HepG2 (cell line): ENCODE measurements around the gene CPE. TPM values are rescaled to one million over a fixed set of nuclear protein-coding genes. Genes with fewer than 3 reads are reported as not detected.
A peak's percentile ranks its signal among the peaks of the same experiment; 100 is the strongest.

Experiments used
- ATAC-seq: fragments of 200-7000 bp; cut with Tn5 transposase; 3 replicates; pipeline ENCODE4 v1.9.1; 2020; ENCODE audit warnings: mild to moderate bottlenecking, moderate library complexity
- BruUV-seq: library from RNA; stranded (reverse); fragments of 400-500 nt; replicated peaks from 2 replicates; lab custom pipeline; 2021; lab: Mats Ljungman, UMichigan
- CTCF ChIA-PET: fragments of 300-600 bp; formaldehyde crosslinking; extraction: SDS; loops from one replicate; lab custom pipeline; 2021; ENCODE audit warnings: low total read pairs, inconsistent platforms, low intra/inter-chr PET ratio; lab: Yijun Ruan, JAX
- POLR2A ChIA-PET: fragments of 350-600 bp; sonication (Branson Sonifier 250); formaldehyde crosslinking; loops from one replicate; lab custom pipeline; 2020; ENCODE audit warnings: antibody characterized with exemption, inconsistent platforms; lab: Yijun Ruan, JAX
- DNase-seq: peaks from one replicate; pipeline ENCODE4 v3.0.0-alpha.2; 2015; ENCODE audit warnings: low spot score
- FAIRE-seq: peaks from 3 replicates; lab custom pipeline; 2011; peaks lifted over from hg19 to GRCh38; lab: Jason Lieb, UNC
- H2AFZ ChIP-seq: one replicate; pipeline ENCODE4 v1.6.1; 2011; ENCODE audit warnings: low read length, inconsistent platforms
- H3K27ac ChIP-seq: fragments of 300-600 bp; 3 replicates; pipeline ENCODE4 v1.8.0; 2011; ENCODE audit warnings: mixed run types, mild to moderate bottlenecking, mixed read lengths, low read length, inconsistent platforms; ENCODE audit not compliant: insufficient read depth; ENCODE audit errors: extremely low read length
- H3K27me3 ChIP-seq, 2 experiments: fragments of 200-600 bp in 1 of 2; 2 replicates in 1 of 2; 3 replicates in 1 of 2; pipeline versions ENCODE4 v1.6.0 to v1.8.0; 2011; ENCODE audit warnings: low read length in 2 of 2, mild to moderate bottlenecking in 2 of 2, moderate library complexity in 2 of 2, inconsistent platforms in 1 of 2; ENCODE audit not compliant: insufficient read depth in 2 of 2, control insufficient read depth in 1 of 2
- H3K36me3 ChIP-seq, 2 experiments: fragments of 200-600 bp in 1 of 2; replicated peaks in 1 of 2; 2 replicates in 1 of 2; 3 replicates in 1 of 2; pipeline versions ENCODE4 v1.5.1 to v1.8.0; 2011; ENCODE audit warnings: low read length in 2 of 2, inconsistent platforms in 1 of 2; ENCODE audit not compliant: insufficient read depth in 2 of 2, control insufficient read depth in 1 of 2
- H3K4me1 ChIP-seq: 2 replicates; pipeline ENCODE4 v1.5.1; 2012; ENCODE audit warnings: low read length, inconsistent platforms; ENCODE audit not compliant: insufficient read depth
- H3K4me2 ChIP-seq: 2 replicates; pipeline ENCODE4 v1.6.0; 2011; ENCODE audit warnings: low read depth, low read length, inconsistent platforms
- H3K4me3 ChIP-seq, 3 experiments: fragments of 200-600 bp in 1 of 3; sonication (generic), shearing (Covaris generic) in 1 of 3; replicated peaks in 1 of 3; 2 replicates each; pipeline ENCODE4 v1.5.1; 2011 to 2016; ENCODE audit warnings: low read length in 3 of 3, inconsistent platforms in 2 of 3, low read depth in 2 of 3, mild to moderate bottlenecking in 2 of 3, control low read depth in 1 of 3, mixed read lengths in 1 of 3; ENCODE audit not compliant: insufficient read depth in 1 of 3
- H3K79me2 ChIP-seq: one replicate; pipeline ENCODE4 v1.6.1; 2011; ENCODE audit warnings: low read length, inconsistent platforms; ENCODE audit not compliant: insufficient read depth
- H3K9ac ChIP-seq: 2 replicates; pipeline ENCODE4 v1.6.0; 2011; ENCODE audit warnings: mild to moderate bottlenecking, low read depth, low read length, inconsistent platforms; ENCODE audit not compliant: insufficient read depth
- H3K9me3 ChIP-seq: 2 replicates; pipeline ENCODE4 v1.5.1; 2012; ENCODE audit warnings: mild to moderate bottlenecking, low read length
- H4K20me1 ChIP-seq: 2 replicates; pipeline ENCODE4 v1.6.0; 2011; ENCODE audit warnings: inconsistent platforms, mild to moderate bottlenecking, low read length, moderate library complexity; ENCODE audit not compliant: insufficient read depth
- CEBPG ChIP-seq: IDR thresholded peaks from 2 replicates; pipeline ENCODE4 v1.6.1; 2016
- CTCF ChIP-seq: sonication (generic); formaldehyde crosslinking; IDR thresholded peaks from 2 replicates; pipeline ENCODE4 v1.5.0; 2020; ENCODE audit warnings: mild to moderate bottlenecking, missing genetic modification reagents, moderate library complexity
- RAD21 ChIP-seq: fragments of 450-650 bp; formaldehyde crosslinking; IDR thresholded peaks from 2 replicates; pipeline ENCODE4 v1.5.0; 2020; ENCODE audit warnings: mild to moderate bottlenecking
- SMC3 ChIP-seq: IDR thresholded peaks from 2 replicates; pipeline ENCODE4 v1.6.1; 2011; ENCODE audit warnings: low read length, improper control_type of control experiment
- STAG1 ChIP-seq: sonication (generic); formaldehyde crosslinking; IDR thresholded peaks from 2 replicates; pipeline ENCODE4 v1.4.0; 2020; ENCODE audit warnings: missing genetic modification reagents
- ZNF225 ChIP-seq: sonication (generic); formaldehyde crosslinking; IDR thresholded peaks from 2 replicates; pipeline ENCODE4 v1.4.0; 2020; ENCODE audit warnings: mild to moderate bottlenecking, missing genetic modification reagents
- ZNF546 ChIP-seq: sonication (generic); formaldehyde crosslinking; conservative IDR thresholded peaks from 2 replicates; pipeline ENCODE4 v1.8.1; 2023; ENCODE audit warnings: mild to moderate bottlenecking, missing genetic modification reagents
- WGBS: methylation state at CpG from one replicate; pipeline ENCODE4 v1.1.6; 2017; ENCODE audit warnings: low lambda C conversion rate; 5-methylcytosine and 5-hydroxymethylcytosine counted together
- in situ Hi-C: cut with HindIII; loops from 2 replicates; pipeline ENCODE4 v1.10.0; 2017; ENCODE audit warnings: low pct_unique_long_range_greater_than_20kb; ENCODE audit not compliant: extremely low pct_ligation_motif_present
- intact Hi-C: fragments of 100-400 bp; cut with micrococcal nuclease; formaldehyde crosslinking; loops from one replicate; pipeline ENCODE4 v1.10.0; 2022; ENCODE audit not compliant: unreplicated experiment
- polyA plus RNA-seq, 8 experiments: library from polyadenylated mRNA; depleted of rRNA in 3 of 8; stranded (reverse) in 7 of 8; unstranded in 1 of 8; fragments of >200 nt; fragmentation: Illumina TruSeq in 4 of 8; extraction: Trizol in 4 of 8; gene quantifications; 2 replicates each; pipeline versions ENCODE4 v1.2.1 to v1.2.3, GENCODE V29; 2011 to 2016; ENCODE audit warnings: low read depth in 4 of 8, missing spikeins in 1 of 8, mixed read lengths in 1 of 8; ENCODE audit not compliant: insufficient read depth in 1 of 8
- total RNA-seq, 5 experiments: library from RNA; depleted of rRNA; stranded (reverse); fragments of >200 nt; fragmentation: Illumina TruSeq; extraction: Trizol; gene quantifications; 2 replicates each; pipeline ENCODE4 v1.2.3, GENCODE V29; 2016; ENCODE audit warnings: low read depth in 1 of 5

CPE gene
- total and polyA plus RNA-seq, 2 of the 13 experiments (the other 11 are each of a cell fraction or from before 2014, with no cell fraction given): 268 to 852 TPM

- FAIRE-seq (peak; percentile 83), ATAC-seq (peak; percentile 72), DNase-seq (peak; percentile 40)
- H3K9ac ChIP-seq: no peak overlapping the region
- no peak overlapping the region for H3K4me2 ChIP-seq
- no peaks in the 10 kb centered on the region for H3K4me1 ChIP-seq
- no TSS peak for BruUV-seq
- H4K20me1 ChIP-seq: no peaks in the 10 kb centered on the region
- ChIA-PET POLR2A (no interaction called here), CTCF (interaction anchor here (1.3 to 1.9 kb wide), 3 partner anchors 164 to 1057 kb away, joined by 4 to 30 read pairs (median 4); no protein-coding TSS in a partner anchor)
- in situ Hi-C loops: loop anchor here (5.0 kb wide), 2 partner anchors 160 to 555 kb away; no protein-coding TSS in a partner anchor
- intact Hi-C loops: loop anchor here (1.0 to 5.0 kb wide), 5 partner anchors 44 to 716 kb away; no protein-coding TSS in a partner anchor
- H3K36me3 ChIP-seq: no peaks in the 10 kb centered on the region
- TF ChIP-seq SMC3 (peak; percentile 74), CEBPG (CRISPR knock-in tag) (no peak), ZNF225 (CRISPR knock-in tag) (no peak), STAG1 (CRISPR knock-in tag) (peak; percentile 81), RAD21 (peak; percentile 46), CTCF (CRISPR knock-in tag) (peak; percentile 74), ZNF546 (CRISPR knock-in tag) (no peak)
- H3K9me3 ChIP-seq: no peaks in the 10 kb centered on the region
- 52% methylated on average over 6 of the region's 6 CpGs for WGBS
- H3K27me3 ChIP-seq: no peaks in the 10 kb centered on the region
- H3K4me3 ChIP-seq: no peak overlapping the region
- H3K27ac ChIP-seq: no peak overlapping the region
- H2AFZ ChIP-seq: no peak overlapping the region
- no peaks in the 10 kb centered on the region for H3K79me2 ChIP-seq
These were observed 158.3 kb downstream of the CPE start for GRCh38 chr4:165537028-165537648.
